ENCODE results near the gene MUC21. TPM values are rescaled to one million over a fixed set of nuclear protein-coding genes. Genes with fewer than 3 reads are reported as not detected.

MUC21 gene
- total and polyA plus RNA-seq, 2 donors (not counting 3 experiments of a cell fraction or from before 2014, with no cell fraction given), result not detected

- peak; percentile 89 for FAIRE-seq
- POLR2A ChIA-PET, result interaction anchor here (0.6 kb wide), 1 partner anchor 224 kb away, joined by 3 read pairs; no protein-coding TSS in a partner anchor
- intact Hi-C loops (cut with micrococcal nuclease), result loop anchor here (1.0 kb wide), 3 partner anchors 101 to 145 kb away; no protein-coding TSS in a partner anchor
Observed at GRCh38 chr6:30942338-30943060, 41.0 kb upstream of the MUC21 start.

More at GRCh38 chr6:30942338-30943060, 41.0 kb upstream of the MUC21 start:
- Histone ChIP-seq H3K9me3 (replicated peaks; ENCODE audit: control insufficient read depth, insufficient read depth, low read length) (no peaks in the 10 kb centered on the region), H3K4me3 (replicated peaks in 1 of 3; ENCODE audit: insufficient read depth in 1 of 3, low read depth in 1 of 3, low read length in 3 of 3) (no peak overlapping the region), H2AFZ (ENCODE audit: low read depth, low read length) (peak overlapping the region; percentile 88), H3K4me2 (ENCODE audit: insufficient read depth, low read length) (peak overlapping the region; percentile 31), H3K79me2 (ENCODE audit: control insufficient read depth, insufficient read depth, low read length) (no peaks in the 10 kb centered on the region), H3K27ac (ENCODE audit: insufficient read depth, low read depth, low read length) (no peak overlapping the region), H3K9ac (replicated peaks; ENCODE audit: extremely low read depth, insufficient read depth, low read length) (no peak overlapping the region), H3K9me1 (replicated peaks; ENCODE audit: control insufficient read depth, extremely low read depth, insufficient read depth, low read length) (no peaks in the 10 kb centered on the region), H3K4me1 (ENCODE audit: control insufficient read depth, extremely low read depth, insufficient read depth, low read length) (no peaks in the 10 kb centered on the region), H3K27me3 (ENCODE audit: control insufficient read depth in 2 of 2, insufficient read depth in 2 of 2, low read length in 2 of 2) (peaks cover 6 to 16% of the 10 kb centered on the region in 2 experiments), H4K20me1 (replicated peaks; ENCODE audit: control insufficient read depth, extremely low read depth, insufficient read depth, low read length) (no peaks in the 10 kb centered on the region), H3K36me3 (ENCODE audit: control insufficient read depth in 2 of 2, extremely low read depth in 1 of 2, insufficient read depth in 2 of 2, low read length in 2 of 2) (no peaks in the 10 kb centered on the region)
- CTCF ChIA-PET, result interaction anchor here (0.6 to 3.8 kb wide), 19 partner anchors 11 to 173 kb away, joined by 3 to 37 read pairs (median 4); partner anchors contain the start of genes GTF2H4, PSORS1C1 and SFTA2
- DNase-seq (ENCODE audit: low read depth, low spot score), result peak; percentile 56
- TF ChIP-seq JUN (IDR thresholded peaks at IDR 0.05; ENCODE audit: borderline replicate concordance, insufficient read depth, insufficient read length, low read depth) (no peak), CTCF (IDR thresholded peaks at IDR 0.05; ENCODE audit: extremely low read depth in 1 of 2, insufficient read depth in 1 of 2, low read depth in 1 of 2, low read length in 2 of 2) (peak; percentile 55)
- no TSS peak for BruUV-seq (replicated peaks)
- dilution Hi-C loops (cut with MboI; ENCODE audit: extremely low pct_ligation_motif_present, low sequenced_read_pairs), result no loop called here

Measured in endothelial cell of umbilical vein (primary cell).